ENCODE measurements around the gene HNRNPAB. TPM values are rescaled to one million over a fixed set of nuclear protein-coding genes. Genes with fewer than 3 reads are reported as not detected.

The HNRNPAB gene
- total and polyA plus RNA-seq, 4 donors, result 33.7 to 66.3 (median 50.4) TPM

DNA sequence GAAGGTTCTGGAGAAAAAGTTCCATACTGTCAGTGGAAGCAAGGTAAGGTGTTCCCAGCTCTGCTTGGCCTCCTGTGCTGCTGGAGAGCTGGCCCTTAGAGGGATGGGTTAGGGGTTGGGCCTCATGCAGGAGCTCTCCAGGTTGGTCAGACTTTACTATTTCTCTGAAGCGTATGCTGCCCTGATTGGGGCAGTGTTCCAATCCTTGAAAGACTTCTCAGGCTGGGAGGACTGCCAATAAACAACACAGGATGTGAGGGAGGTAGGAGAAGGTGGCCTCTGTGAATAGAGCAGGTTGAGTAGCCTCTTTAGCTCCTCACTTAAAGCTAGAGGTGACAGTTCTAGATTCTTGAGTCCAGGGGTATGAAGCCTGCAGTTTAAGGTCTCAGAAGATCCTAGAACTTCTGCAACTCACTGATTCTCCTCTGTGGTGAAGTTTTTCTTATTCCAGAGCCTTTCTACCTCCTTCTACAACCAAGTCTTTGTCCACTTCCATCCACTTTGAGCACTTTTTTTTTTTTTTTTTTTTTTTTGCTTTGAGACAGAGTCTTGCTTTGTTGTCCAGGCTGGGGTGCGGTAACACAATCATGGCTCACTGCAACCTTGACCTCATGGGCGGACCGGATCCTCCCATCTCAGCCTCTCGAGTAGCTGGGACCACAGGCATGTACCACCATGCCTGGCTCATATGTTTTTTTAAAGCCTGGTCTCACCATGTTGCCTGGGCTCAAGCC is 3.0 kb downstream of the HNRNPAB start:
- TF ChIP-seq MAX (IDR thresholded peaks at IDR 0.05), result no peak
- no peak for TF ChIP-seq RXRA (IDR thresholded peaks at IDR 0.05)
- TF ChIP-seq SP1 (IDR thresholded peaks at IDR 0.05), result no peak
- TF ChIP-seq FOXA1 (IDR thresholded peaks at IDR 0.05), result no peak
- TF ChIP-seq HNF4G (IDR thresholded peaks at IDR 0.05), result no peak
- TF ChIP-seq REST (IDR thresholded peaks at IDR 0.05), result no peak
- TF ChIP-seq TAF1 (conservative IDR thresholded peaks at IDR 0.05), result no peak
- TF ChIP-seq RAD21 (IDR thresholded peaks at IDR 0.05), result no peak
- TF ChIP-seq, protein P1, sequence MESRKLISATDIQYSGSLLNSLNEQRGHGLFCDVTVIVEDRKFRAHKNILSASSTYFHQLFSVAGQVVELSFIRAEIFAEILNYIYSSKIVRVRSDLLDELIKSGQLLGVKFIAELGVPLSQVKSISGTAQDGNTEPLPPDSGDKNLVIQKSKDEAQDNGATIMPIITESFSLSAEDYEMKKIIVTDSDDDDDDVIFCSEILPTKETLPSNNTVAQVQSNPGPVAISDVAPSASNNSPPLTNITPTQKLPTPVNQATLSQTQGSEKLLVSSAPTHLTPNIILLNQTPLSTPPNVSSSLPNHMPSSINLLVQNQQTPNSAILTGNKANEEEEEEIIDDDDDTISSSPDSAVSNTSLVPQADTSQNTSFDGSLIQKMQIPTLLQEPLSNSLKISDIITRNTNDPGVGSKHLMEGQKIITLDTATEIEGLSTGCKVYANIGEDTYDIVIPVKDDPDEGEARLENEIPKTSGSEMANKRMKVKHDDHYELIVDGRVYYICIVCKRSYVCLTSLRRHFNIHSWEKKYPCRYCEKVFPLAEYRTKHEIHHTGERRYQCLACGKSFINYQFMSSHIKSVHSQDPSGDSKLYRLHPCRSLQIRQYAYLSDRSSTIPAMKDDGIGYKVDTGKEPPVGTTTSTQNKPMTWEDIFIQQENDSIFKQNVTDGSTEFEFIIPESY (IDR thresholded peaks at IDR 0.05), result no peak
- no peak for TF ChIP-seq GABPA (IDR thresholded peaks at IDR 0.05 in 1 of 2, conservative IDR thresholded peaks at IDR 0.05 in 1 of 2)
- no peak for TF ChIP-seq JUND (IDR thresholded peaks at IDR 0.05)
- no peak for TF ChIP-seq EGR1 (IDR thresholded peaks at IDR 0.05; ENCODE audit: low read depth in 2 of 2)
- TF ChIP-seq FOXA2 (IDR thresholded peaks at IDR 0.05), result no peak
- TF ChIP-seq YY1 (IDR thresholded peaks at IDR 0.05), result no peak
- TF ChIP-seq HNF4A (conservative IDR thresholded peaks at IDR 0.05), result no peak
- no peak for TF ChIP-seq ATF3 (IDR thresholded peaks at IDR 0.05)
- Histone ChIP-seq H3K36me3 (ENCODE audit: control insufficient read depth in 4 of 4, insufficient read depth in 3 of 4, low read depth in 1 of 4, low read length in 3 of 4) (peaks cover 23 to 59% (median 51%) of the 10 kb centered on the region in 4 donors), H3K9me3 (ENCODE audit: control insufficient read depth in 4 of 4, low read length in 3 of 4) (no peaks in the 10 kb centered on the region), H3K27me3 (ENCODE audit: control insufficient read depth in 4 of 4, insufficient read depth in 4 of 4, low read length in 3 of 4) (no peaks in the 10 kb centered on the region), H3K9ac (ENCODE audit: low read depth in 1 of 2, low read length in 2 of 2) (no peak overlapping the region), H3K27ac (ENCODE audit: low read depth in 1 of 2, low read length in 2 of 2) (peak overlapping the region in 1 of 2 donors; percentile 23), H3K4me3 (ENCODE audit: low read depth in 1 of 3, low read length in 3 of 3) (no peak overlapping the region), H3K4me1 (ENCODE audit: control insufficient read depth in 4 of 4, insufficient read depth in 4 of 4, low read length in 3 of 4) (peaks cover 9 to 38% (median 31%) of the 10 kb centered on the region in 4 donors)
- DNase-seq (ENCODE audit: low spot score), result no peak
- 73% methylated on average over 5 of the region's 5 CpGs for WGBS

GRCh38 chr5:178207917-178208280 is 3.6 kb downstream of the HNRNPAB start:
- Histone ChIP-seq H3K9me3 (ENCODE audit: control insufficient read depth in 4 of 4, low read length in 3 of 4) (no peaks in the 10 kb centered on the region), H3K27me3 (ENCODE audit: control insufficient read depth in 4 of 4, insufficient read depth in 4 of 4, low read length in 3 of 4) (no peaks in the 10 kb centered on the region), H3K4me1 (ENCODE audit: control insufficient read depth in 4 of 4, insufficient read depth in 4 of 4, low read length in 3 of 4) (peaks cover 12 to 43% (median 36%) of the 10 kb centered on the region in 4 donors), H3K27ac (ENCODE audit: low read depth in 1 of 2, low read length in 2 of 2) (no peak overlapping the region), H3K36me3 (ENCODE audit: control insufficient read depth in 4 of 4, insufficient read depth in 3 of 4, low read depth in 1 of 4, low read length in 3 of 4) (peaks cover 23 to 64% (median 54%) of the 10 kb centered on the region in 4 donors), H3K4me3 (ENCODE audit: low read depth in 1 of 3, low read length in 3 of 3) (no peak overlapping the region), H3K9ac (ENCODE audit: low read depth in 1 of 2, low read length in 2 of 2) (no peak overlapping the region)
- TF ChIP-seq EGR1 (IDR thresholded peaks at IDR 0.05; ENCODE audit: low read depth in 2 of 2), result no peak
- TF ChIP-seq TAF1 (conservative IDR thresholded peaks at IDR 0.05), result no peak
- TF ChIP-seq SP1 (IDR thresholded peaks at IDR 0.05), result no peak
- TF ChIP-seq MAX (IDR thresholded peaks at IDR 0.05), result no peak
- no peak for TF ChIP-seq JUND (IDR thresholded peaks at IDR 0.05)
- no peak for TF ChIP-seq HNF4A (conservative IDR thresholded peaks at IDR 0.05)
- TF ChIP-seq NR2F2 (IDR thresholded peaks at IDR 0.05), result no peak
- TF ChIP-seq GABPA (IDR thresholded peaks at IDR 0.05 in 1 of 2, conservative IDR thresholded peaks at IDR 0.05 in 1 of 2), result no peak
- TF ChIP-seq RXRA (IDR thresholded peaks at IDR 0.05), result no peak
- TF ChIP-seq RAD21 (IDR thresholded peaks at IDR 0.05), result no peak
- TF ChIP-seq ATF3 (IDR thresholded peaks at IDR 0.05), result no peak
- no peak for TF ChIP-seq FOXA1 (IDR thresholded peaks at IDR 0.05)
- TF ChIP-seq, protein P1 (IDR thresholded peaks at IDR 0.05), result no peak
- no peak for TF ChIP-seq CTCF (IDR thresholded peaks at IDR 0.05; ENCODE audit: low read depth, low read length, missing input control)
- TF ChIP-seq YY1 (IDR thresholded peaks at IDR 0.05), result no peak
- no peak for DNase-seq (ENCODE audit: low spot score)
- 87% methylated on average over 1 of the region's 1 CpG for WGBS
